GM18870 (cell line): ENCODE data around the gene UGCG.
"Not testable (repeated sequence)": the region's sequence is repeated elsewhere in the genome, so short reads cannot be mapped to it uniquely, and the experiment has no call there.

Experiments used
- ATAC-seq: cut with Tn5 transposase; IDR thresholded peaks from one replicate; pipeline ENCODE4 v1.9.1; 2021; ENCODE audit warnings: moderate library complexity; ENCODE audit not compliant: unreplicated experiment

Gene UGCG

GRCh38 chr9:111917980-111918379 is 21.4 kb downstream of the UGCG start:
- no peak for ATAC-seq

DNA sequence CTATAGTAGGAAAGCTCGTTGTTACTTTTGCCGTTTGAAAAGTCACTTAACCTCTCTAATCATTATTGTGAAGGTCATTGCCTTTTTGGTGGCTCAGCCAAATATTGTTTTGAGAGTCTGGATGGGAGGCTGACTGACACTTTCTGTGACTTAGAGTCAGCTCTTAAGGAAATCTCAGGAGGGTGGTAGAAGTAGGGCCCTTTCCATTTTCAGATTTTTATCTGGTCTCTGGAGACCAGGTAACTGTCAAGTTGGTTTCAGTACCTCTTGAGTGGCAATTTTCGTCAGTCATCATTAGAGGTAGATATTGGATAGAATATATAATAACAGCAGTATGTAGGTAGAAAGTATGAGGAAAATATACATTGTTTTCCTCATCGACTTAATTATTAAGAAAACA is 23.3 kb downstream of the UGCG start:
- no peak for ATAC-seq

- no peak for ATAC-seq
Observed at GRCh38 chr9:111920531-111920930, 23.9 kb downstream of the UGCG start.

- ATAC-seq = no peak
Observed at GRCh38 chr9:111922324-111923013, 25.9 kb downstream of the UGCG start.

- ATAC-seq = no peak
Observed at GRCh38 chr9:111924281-111924680, 27.7 kb downstream of the UGCG start.

DNA sequence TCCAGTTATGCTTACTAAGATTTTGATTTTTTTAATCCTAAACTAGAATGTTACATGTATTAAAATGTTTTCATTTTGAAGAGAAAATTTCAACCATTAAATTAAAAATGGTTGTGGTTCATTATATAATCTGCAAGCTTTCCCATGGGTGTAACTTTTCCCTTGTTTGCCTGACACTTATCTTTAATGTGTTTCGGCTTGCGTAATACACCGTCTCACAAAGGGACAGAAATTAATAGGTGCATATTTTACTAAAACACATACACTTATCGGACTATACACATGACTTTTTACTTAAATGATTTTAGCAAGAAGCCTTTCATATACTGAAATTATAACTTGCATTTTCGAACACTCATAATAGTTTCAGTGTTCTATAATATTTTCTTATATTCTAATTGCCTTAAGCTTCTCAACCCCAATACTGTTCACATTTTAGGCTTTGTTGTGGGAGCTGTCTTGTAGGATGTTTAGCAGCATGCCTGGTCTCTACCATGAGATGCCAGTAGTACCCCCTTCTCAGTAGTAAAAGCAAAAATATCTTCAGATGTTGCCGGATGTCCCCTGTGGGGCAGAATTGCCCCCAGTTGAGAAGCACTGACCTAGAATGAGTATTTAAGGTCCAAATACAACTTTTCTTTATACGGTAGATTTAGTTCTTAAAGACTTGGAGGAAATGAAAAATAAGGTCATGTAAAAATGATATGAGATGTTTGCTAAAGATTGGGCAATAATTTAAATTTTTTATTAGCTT is 28.6 kb downstream of the UGCG start:
- ATAC-seq = no peak

DNA sequence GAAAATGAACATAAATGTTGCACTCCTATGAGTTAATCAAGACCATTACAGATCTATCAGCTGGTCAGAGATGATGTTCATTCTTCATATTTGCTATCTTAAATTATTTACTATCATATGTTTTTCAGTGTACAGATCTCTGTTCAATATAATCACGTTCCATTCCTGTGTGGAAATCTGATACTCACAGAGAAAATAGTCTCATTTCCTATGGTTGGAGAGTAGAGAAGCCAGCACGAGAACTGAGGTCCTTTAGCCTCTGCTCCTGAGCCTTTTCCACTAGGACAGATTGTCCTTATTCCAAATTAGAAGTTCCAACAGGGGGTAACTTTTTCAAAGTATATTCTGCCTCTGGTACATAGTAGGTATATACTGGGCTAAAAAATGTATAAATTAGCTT is 29.2 kb downstream of the UGCG start:
- ATAC-seq = no peak

GRCh38 chr9:111926421-111926875 is 29.8 kb downstream of the UGCG start:
- peak; percentile 95 for ATAC-seq

DNA sequence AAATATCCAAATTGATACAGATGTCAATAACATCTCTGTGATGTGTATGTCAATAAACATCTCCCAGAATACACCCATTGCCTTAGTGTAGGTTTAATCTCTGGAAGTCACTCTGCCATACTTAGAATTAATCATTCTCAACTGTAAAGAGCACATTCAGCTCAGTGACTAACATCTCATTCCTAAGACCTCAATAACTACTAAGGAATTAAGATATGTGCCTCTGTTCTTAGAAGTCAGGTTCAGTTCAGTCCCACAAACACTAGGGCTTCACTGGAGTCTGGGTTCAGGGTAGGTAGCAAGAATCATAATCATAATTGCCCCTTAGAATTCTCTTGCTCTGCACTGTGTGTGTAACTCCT is 31.7 kb downstream of the UGCG start:
- ATAC-seq = no peak

- ATAC-seq = no peak
Observed at GRCh38 chr9:111934747-111935146, 38.1 kb downstream of the UGCG start.

GRCh38 chr9:111936391-111936790 is 39.8 kb downstream of the UGCG start:
- no peak for ATAC-seq

GRCh38 chr9:111937301-111937700 is 40.7 kb downstream of the UGCG start:
- no peak for ATAC-seq

GRCh38 chr9:111937781-111938426 is 41.3 kb downstream of the UGCG start:
- ATAC-seq = peak; percentile 66

- ATAC-seq = peak; percentile 18
Observed at GRCh38 chr9:111938427-111938800, 41.8 kb downstream of the UGCG start.

DNA sequence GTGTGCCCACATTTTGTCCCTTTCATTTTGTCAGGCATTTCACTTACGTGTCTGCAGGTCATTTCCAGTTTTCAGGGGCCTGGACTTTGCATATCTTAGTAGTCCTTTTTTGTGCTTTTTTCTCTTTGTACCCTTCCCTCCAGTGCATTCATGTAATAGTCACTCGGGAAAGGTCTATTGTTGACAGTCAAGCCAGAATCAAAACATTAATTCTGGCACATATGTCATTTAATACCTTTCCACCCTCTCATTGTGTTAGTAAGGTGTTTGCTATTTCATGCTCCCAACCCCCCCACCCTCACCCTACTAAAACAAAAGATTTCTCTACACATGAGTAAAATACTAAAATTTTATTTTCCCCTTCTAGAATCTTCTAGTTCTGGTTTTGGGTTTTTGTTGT is 42.7 kb downstream of the UGCG start:
- no peak for ATAC-seq

DNA sequence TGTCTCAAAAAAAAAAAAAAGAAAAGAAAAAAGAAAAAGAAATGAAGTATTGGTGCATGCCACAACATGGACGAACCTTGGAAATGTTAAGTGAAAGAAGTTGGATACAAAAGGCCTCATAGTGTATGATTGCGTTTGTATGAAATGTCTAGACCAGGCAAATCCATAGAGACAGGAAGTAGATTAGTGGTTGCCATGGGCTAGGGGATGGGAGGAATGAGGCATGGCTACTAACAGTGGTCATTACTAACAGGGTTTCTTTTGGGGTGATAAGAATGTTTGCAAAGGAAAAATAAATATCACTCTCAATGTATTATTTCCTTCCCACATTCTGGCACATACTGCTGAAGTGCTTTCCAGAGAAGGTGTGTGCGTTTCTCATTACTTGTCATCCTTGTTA is 44.1 kb downstream of the UGCG start:
- no peak for ATAC-seq

- ATAC-seq = no peak
Observed at GRCh38 chr9:111943200-111943599, 46.6 kb downstream of the UGCG start.

- ATAC-seq = no peak
Observed at GRCh38 chr9:111943746-111944145, 47.1 kb downstream of the UGCG start.

DNA sequence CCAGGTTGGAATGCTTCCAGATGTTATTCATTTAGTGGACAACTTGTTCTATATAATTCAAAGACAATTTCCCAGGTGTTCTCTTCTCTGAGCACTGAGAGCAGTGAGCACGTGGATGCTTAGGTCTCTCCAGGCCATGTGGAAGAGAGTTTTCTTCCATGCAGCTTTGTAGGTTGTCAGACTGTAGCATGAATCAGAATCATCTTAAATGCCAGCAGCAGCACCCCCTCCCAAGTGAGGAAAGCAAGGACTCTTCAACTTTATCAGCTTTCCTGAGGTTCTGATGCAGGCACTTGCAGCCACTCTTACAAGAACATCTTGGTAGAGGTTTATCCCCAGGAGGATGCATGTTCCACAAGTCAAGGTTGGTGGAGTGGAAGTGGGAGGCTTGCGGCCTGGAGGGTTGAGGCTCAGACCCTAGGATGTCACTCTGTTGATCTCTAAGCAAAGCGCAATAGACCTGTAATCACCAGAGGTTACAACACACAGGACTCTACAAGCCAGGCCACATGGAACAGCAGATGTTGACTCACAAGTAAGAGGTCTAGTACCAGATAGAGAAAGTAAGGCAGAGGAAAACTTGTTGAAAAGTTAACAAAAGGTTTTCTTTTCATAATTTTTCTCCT is 47.7 kb downstream of the UGCG start:
- ATAC-seq = no peak

- no peak for ATAC-seq
Observed at GRCh38 chr9:111945216-111945615, 48.6 kb downstream of the UGCG start.

- not testable (repeated sequence) for ATAC-seq
Observed at GRCh38 chr9:111948109-111948508, 51.5 kb downstream of the UGCG start.

DNA sequence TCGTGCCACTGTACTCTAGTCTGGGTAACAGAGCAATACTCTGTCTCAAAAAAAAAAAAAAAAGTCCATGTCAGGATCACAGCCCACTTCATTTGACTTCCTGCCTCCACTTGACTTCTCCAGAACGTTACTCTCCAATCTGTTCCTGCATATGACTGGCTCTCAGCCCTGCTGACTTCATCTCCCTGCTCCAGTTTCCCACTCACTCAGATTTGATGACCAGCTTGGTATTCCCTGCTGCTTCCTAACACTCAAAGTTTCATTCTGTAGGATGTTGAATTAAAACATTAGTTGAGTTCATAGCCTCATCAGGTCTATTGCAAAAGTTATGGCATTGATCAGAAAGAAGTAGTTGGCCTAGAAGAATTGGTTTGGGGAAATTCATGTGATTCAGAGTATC is 52.3 kb downstream of the UGCG start:
- no peak for ATAC-seq
